ENCODE data around the gene TNIP1.

TNIP1 gene

GRCh38 chr5:151064916-151065499 lies 15.8 kb downstream of the TNIP1 start:
- no peak for DNase-seq (ENCODE audit: low spot score)

- DNase-seq (ENCODE audit: low spot score): no peak
These were observed 17.5 kb downstream of the TNIP1 start for GRCh38 chr5:151063142-151063989.

- no peak for DNase-seq (ENCODE audit: low spot score)
These were observed 18.3 kb downstream of the TNIP1 start for GRCh38 chr5:151062405-151063141.

GRCh38 chr5:151060742-151061141 lies 20.1 kb downstream of the TNIP1 start:
- DNase-seq (ENCODE audit: low spot score): no peak

- DNase-seq (ENCODE audit: low spot score): no peak
These were observed 21.8 kb downstream of the TNIP1 start for GRCh38 chr5:151058891-151059489.

- no peak for DNase-seq (ENCODE audit: low spot score)
These were observed 22.5 kb downstream of the TNIP1 start for GRCh38 chr5:151058301-151058700.

GRCh38 chr5:151056379-151057325 lies 24.2 kb downstream of the TNIP1 start:
- no peak for DNase-seq (ENCODE audit: low spot score)

GRCh38 chr5:151055336-151055735 lies 25.5 kb downstream of the TNIP1 start:
- no peak for DNase-seq (ENCODE audit: low spot score)

- peak; percentile 31 for DNase-seq (ENCODE audit: low spot score)
These were observed 26.1 kb downstream of the TNIP1 start for GRCh38 chr5:151054709-151055108.

- no peak for DNase-seq (ENCODE audit: low spot score)
These were observed 26.9 kb downstream of the TNIP1 start for GRCh38 chr5:151053796-151054462.

- no peak for DNase-seq (ENCODE audit: low spot score)
These were observed 28.0 kb downstream of the TNIP1 start for GRCh38 chr5:151052836-151053235.

- no peak for DNase-seq (ENCODE audit: low spot score)
These were observed 28.8 kb downstream of the TNIP1 start for GRCh38 chr5:151051931-151052608.

- DNase-seq (ENCODE audit: low spot score): peak; percentile 43
These were observed 29.5 kb downstream of the TNIP1 start for GRCh38 chr5:151051066-151051930.

- no peak for DNase-seq (ENCODE audit: low spot score)
These were observed 32.3 kb downstream of the TNIP1 start for GRCh38 chr5:151048526-151048925.

- no peak for DNase-seq (ENCODE audit: low spot score)
These were observed 32.9 kb downstream of the TNIP1 start for GRCh38 chr5:151047814-151048425.

- no peak for DNase-seq (ENCODE audit: low spot score)
These were observed 38.3 kb downstream of the TNIP1 start for GRCh38 chr5:151042453-151043093.

- DNase-seq (ENCODE audit: low spot score): no peak
These were observed 39.1 kb downstream of the TNIP1 start for GRCh38 chr5:151041577-151042268.
